Measurements from ENCODE around the gene RACGAP1. TPM values are rescaled to one million over a fixed set of nuclear protein-coding genes. Genes with fewer than 3 reads are reported as not detected.

Gene RACGAP1
- total RNA-seq, 1 donor: 69.1 TPM

- peak overlapping the region; percentile 72 for H3K4me3 ChIP-seq (ENCODE audit: low read depth, low read length)
- TF ChIP-seq CTCF (IDR thresholded peaks at IDR 0.05; ENCODE audit: insufficient read depth, low read depth, low read length): no peak
- DNase-seq (ENCODE audit: low read depth): no peak
Observed at GRCh38 chr12:50056639-50056976, 31.3 kb upstream of the RACGAP1 start.

DNA sequence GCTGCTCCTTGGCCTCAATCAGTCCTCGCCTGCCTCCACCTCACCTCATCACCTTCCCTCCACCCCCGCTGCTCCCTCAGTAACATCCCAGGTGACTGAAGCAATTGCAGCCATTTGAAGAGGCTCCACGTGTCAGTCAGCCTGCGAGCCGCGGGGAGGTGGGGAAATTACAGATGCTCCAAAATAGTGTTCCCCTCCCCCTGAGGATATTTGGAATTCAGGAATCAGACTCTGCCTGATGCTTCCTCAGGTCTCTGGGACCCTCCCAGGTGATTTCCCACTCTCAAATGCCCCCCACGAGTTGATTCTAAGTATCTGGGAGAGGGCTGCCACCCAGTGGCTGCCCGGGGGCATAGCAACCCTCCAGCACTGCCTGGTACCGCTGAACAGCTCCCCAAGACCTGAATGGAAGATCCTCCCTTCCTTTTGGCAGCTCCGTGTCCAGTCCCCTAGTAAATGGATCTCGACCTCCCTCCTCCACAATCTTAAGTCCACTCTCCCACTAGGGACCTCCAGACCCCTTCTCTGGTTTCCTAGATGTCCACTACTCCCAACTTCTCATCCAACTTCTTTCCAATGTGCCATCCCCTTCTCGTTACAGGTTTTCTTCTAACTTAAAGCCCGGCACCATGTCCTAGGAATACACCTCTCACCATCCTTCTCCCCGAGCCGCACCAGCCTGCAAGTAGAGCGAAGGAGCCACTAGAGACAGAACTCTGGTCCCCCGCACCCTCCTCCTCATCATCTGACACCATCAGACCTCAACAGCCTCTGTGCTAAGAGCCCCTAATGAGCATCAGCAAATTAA is 30.7 kb upstream of the RACGAP1 start:
- DNase-seq (ENCODE audit: low read depth): peak; percentile 47

DNA sequence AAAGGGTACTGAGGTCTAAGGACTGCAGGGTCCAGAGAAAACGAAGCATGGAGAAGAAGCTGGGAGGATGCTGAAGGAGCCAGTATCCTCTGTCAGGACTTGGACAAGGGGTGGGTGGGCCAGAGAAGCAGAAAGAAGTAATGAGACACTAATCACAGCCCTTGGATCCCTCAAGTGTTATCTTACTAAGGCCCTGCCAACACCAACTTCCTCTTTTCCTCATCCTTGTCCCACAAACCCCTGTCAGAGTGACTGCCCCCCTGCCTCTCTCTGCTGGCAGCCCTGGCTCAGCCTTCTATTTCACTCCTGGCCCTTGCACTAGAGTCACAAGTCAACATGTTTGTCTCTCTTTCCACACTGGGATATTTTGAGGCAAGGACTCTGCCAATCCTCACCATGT is 28.3 kb upstream of the RACGAP1 start:
- TF ChIP-seq CTCF (IDR thresholded peaks at IDR 0.05; ENCODE audit: insufficient read depth, low read depth, low read length): no peak
- no peak overlapping the region for H3K4me3 ChIP-seq (ENCODE audit: low read depth, low read length)
- no peak for DNase-seq (ENCODE audit: low read depth)

More for the DNA sequence above, 30.7 kb upstream of the RACGAP1 start:
- TF ChIP-seq CTCF (IDR thresholded peaks at IDR 0.05; ENCODE audit: insufficient read depth, low read depth, low read length): peak; percentile 98
- H3K4me3 ChIP-seq (ENCODE audit: low read depth, low read length): no peak overlapping the region

- no peak for DNase-seq (ENCODE audit: low read depth)
- no peak for TF ChIP-seq CTCF (IDR thresholded peaks at IDR 0.05; ENCODE audit: insufficient read depth, low read depth, low read length)
- H3K4me3 ChIP-seq (ENCODE audit: low read depth, low read length): no peak overlapping the region
Observed at GRCh38 chr12:50052964-50053363, 27.7 kb upstream of the RACGAP1 start.

DNA sequence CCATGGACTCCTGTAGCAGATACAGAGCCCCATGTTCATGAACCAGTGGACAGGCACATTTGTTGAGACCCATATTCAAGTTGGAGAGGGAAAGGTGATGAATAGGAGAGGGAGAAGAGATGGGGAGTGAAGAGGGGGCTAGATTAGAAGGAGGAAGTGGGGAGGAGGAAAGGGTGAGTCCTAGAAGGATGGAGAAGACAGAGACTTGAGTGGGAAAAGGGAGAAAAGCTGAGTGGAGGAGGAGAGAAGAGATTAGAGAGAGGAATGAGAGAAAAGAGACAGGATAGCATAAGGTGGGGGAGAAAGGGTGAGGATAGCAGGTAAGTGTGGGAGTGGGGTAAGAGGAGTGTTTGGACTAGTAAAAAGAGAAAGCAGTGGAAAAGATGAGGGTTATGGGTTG is 27.2 kb upstream of the RACGAP1 start:
- no peak for DNase-seq (ENCODE audit: low read depth)
- H3K4me3 ChIP-seq (ENCODE audit: low read depth, low read length): no peak overlapping the region
- no peak for TF ChIP-seq CTCF (IDR thresholded peaks at IDR 0.05; ENCODE audit: insufficient read depth, low read depth, low read length)

DNA sequence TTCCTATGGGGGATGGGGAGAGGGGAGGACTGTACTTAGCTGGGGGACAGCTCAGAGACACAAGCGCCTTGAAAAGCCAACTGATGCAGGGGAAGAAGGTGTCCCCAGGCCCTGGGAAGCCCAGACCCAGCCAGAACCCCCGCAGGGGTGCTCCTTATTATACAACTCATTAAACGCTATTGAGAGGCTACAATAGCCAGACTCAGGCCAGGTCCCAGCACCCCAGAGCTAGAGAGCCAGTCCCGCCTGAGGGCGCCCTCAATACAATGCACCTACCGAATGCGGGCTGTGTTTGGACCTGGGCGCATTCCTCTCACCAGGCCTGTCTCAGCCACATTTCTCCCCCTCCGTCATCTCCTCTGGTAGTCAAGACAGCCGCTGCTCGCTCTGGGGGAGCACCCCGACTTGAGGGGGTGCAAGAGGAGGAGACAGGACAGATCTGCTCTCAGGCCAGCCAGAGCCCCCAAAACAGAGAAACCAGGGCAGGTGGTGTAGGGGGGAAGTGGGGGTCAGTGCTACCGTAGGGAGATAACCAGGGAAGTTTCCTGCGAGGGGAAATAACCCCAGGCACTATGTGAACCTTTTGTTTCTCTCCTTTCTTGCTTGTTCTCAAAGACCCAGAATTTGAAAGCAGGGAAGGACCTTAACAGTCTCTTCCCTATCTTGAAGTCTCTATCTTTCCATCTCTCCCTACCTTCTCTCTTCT is 26.0 kb upstream of the RACGAP1 start:
- no peak for DNase-seq (ENCODE audit: low read depth)
- no peak for TF ChIP-seq CTCF (IDR thresholded peaks at IDR 0.05; ENCODE audit: insufficient read depth, low read depth, low read length)

More for the DNA sequence above, 26.0 kb upstream of the RACGAP1 start:
- no peak overlapping the region for H3K4me3 ChIP-seq (ENCODE audit: low read depth, low read length)
